ENCODE data around the gene ARMC7. TPM values are rescaled to one million over a fixed set of nuclear protein-coding genes. Genes with fewer than 3 reads are reported as not detected.

Gene ARMC7
- total RNA-seq, 1 experiment from 2014 or later, result 12.3 TPM

GRCh38 chr17:75088465-75089417 is 21.0 kb upstream of the ARMC7 start:
- H3K36me3 ChIP-seq (ENCODE audit: insufficient read depth, low read length, poor library complexity, severe bottlenecking), result no peaks in the 10 kb centered on the region
- no peak overlapping the region for H3K27ac ChIP-seq (ENCODE audit: low read depth, low read length, poor library complexity, severe bottlenecking)
- CTCF ChIA-PET, result no interaction called here
- H3K9me3 ChIP-seq (ENCODE audit: low read depth, low read length, poor library complexity, severe bottlenecking), result no peaks in the 10 kb centered on the region
- TF ChIP-seq CTCF (conservative IDR thresholded peaks at IDR 0.05; ENCODE audit: low read depth, low read length), result no peak
- TF ChIP-seq EZH2 (IDR thresholded peaks at IDR 0.05; ENCODE audit: borderline replicate concordance, low read depth, low read length, poor library complexity, severe bottlenecking), result no peak
- DNase-seq (ENCODE audit: low spot score), result no peak
- BruUV-seq (replicated peaks), result no TSS peak
- H3K27me3 ChIP-seq (replicated peaks; ENCODE audit: insufficient read depth, low read depth, low read length, poor library complexity), result no peaks in the 10 kb centered on the region
- POLR2A ChIA-PET (ENCODE audit: low non-redundant PET), result interaction anchor here (0.5 kb wide), 1 partner anchor 1765 kb away, joined by 3 read pairs; no protein-coding TSS in a partner anchor
- H3K4me1 ChIP-seq (ENCODE audit: insufficient read depth, low read length, poor library complexity, severe bottlenecking), result peaks cover 4% of the 10 kb centered on the region
- intact Hi-C loops (cut with micrococcal nuclease; ENCODE audit: unreplicated experiment), result no loop called here
- H3K4me3 ChIP-seq (ENCODE audit: low read depth, low read length, poor library complexity, severe bottlenecking), result peak overlapping the region; percentile 52

GRCh38 chr17:75090871-75091854 is 18.6 kb upstream of the ARMC7 start:
- BruUV-seq (replicated peaks), result no TSS peak
- ChIA-PET CTCF (no interaction called here), POLR2A (ENCODE audit: low non-redundant PET) (no interaction called here)
- Histone ChIP-seq H3K4me1 (ENCODE audit: insufficient read depth, low read length, poor library complexity, severe bottlenecking) (peaks cover 4% of the 10 kb centered on the region), H3K4me3 (ENCODE audit: low read depth, low read length, poor library complexity, severe bottlenecking) (no peak overlapping the region), H3K9me3 (ENCODE audit: low read depth, low read length, poor library complexity, severe bottlenecking) (no peaks in the 10 kb centered on the region), H3K27me3 (replicated peaks; ENCODE audit: insufficient read depth, low read depth, low read length, poor library complexity) (no peaks in the 10 kb centered on the region), H3K27ac (ENCODE audit: low read depth, low read length, poor library complexity, severe bottlenecking) (no peak overlapping the region), H3K36me3 (ENCODE audit: insufficient read depth, low read length, poor library complexity, severe bottlenecking) (no peaks in the 10 kb centered on the region)
- TF ChIP-seq CTCF (conservative IDR thresholded peaks at IDR 0.05; ENCODE audit: low read depth, low read length), result no peak
- no peak for TF ChIP-seq EZH2 (IDR thresholded peaks at IDR 0.05; ENCODE audit: borderline replicate concordance, low read depth, low read length, poor library complexity, severe bottlenecking)
- DNase-seq (ENCODE audit: low spot score), result no peak
- intact Hi-C loops (cut with micrococcal nuclease; ENCODE audit: unreplicated experiment), result no loop called here

- no TSS peak for BruUV-seq (replicated peaks)
- Histone ChIP-seq H3K36me3 (ENCODE audit: insufficient read depth, low read length, poor library complexity, severe bottlenecking) (no peaks in the 10 kb centered on the region), H3K4me3 (ENCODE audit: low read depth, low read length, poor library complexity, severe bottlenecking) (no peak overlapping the region), H3K27me3 (replicated peaks; ENCODE audit: insufficient read depth, low read depth, low read length, poor library complexity) (no peaks in the 10 kb centered on the region), H3K27ac (ENCODE audit: low read depth, low read length, poor library complexity, severe bottlenecking) (no peak overlapping the region), H3K4me1 (ENCODE audit: insufficient read depth, low read length, poor library complexity, severe bottlenecking) (peaks cover 4% of the 10 kb centered on the region), H3K9me3 (ENCODE audit: low read depth, low read length, poor library complexity, severe bottlenecking) (no peaks in the 10 kb centered on the region)
- no peak for DNase-seq (ENCODE audit: low spot score)
- POLR2A ChIA-PET (ENCODE audit: low non-redundant PET), result no interaction called here
- intact Hi-C loops (cut with micrococcal nuclease; ENCODE audit: unreplicated experiment), result no loop called here
- TF ChIP-seq EZH2 (IDR thresholded peaks at IDR 0.05; ENCODE audit: borderline replicate concordance, low read depth, low read length, poor library complexity, severe bottlenecking) (no peak), CTCF (conservative IDR thresholded peaks at IDR 0.05; ENCODE audit: low read depth, low read length) (no peak)
- CTCF ChIA-PET, result no interaction called here
These were observed 17.9 kb upstream of the ARMC7 start for GRCh38 chr17:75091855-75092327.

Data from A673 (cell line).